GM12873 (cell line): ENCODE results near the gene PTTG1IP.

Source experiments
- CTCF ChIP-seq: IDR thresholded peaks from 2 replicates; pipeline ENCODE4 v1.5.1; 2012; ENCODE audit warnings: low read depth, mild to moderate bottlenecking, moderate library complexity, low read length, control low read depth; ENCODE audit not compliant: insufficient read depth; ENCODE audit errors: missing control alignments

Gene PTTG1IP

GRCh38 chr21:44918107-44918470 lies 44.6 kb upstream of the PTTG1IP start:
- no peak for TF ChIP-seq CTCF

GRCh38 chr21:44917446-44918106 lies 44.1 kb upstream of the PTTG1IP start:
- no peak for TF ChIP-seq CTCF

- TF ChIP-seq CTCF = no peak
These were observed 43.5 kb upstream of the PTTG1IP start for GRCh38 chr21:44916965-44917364.

DNA sequence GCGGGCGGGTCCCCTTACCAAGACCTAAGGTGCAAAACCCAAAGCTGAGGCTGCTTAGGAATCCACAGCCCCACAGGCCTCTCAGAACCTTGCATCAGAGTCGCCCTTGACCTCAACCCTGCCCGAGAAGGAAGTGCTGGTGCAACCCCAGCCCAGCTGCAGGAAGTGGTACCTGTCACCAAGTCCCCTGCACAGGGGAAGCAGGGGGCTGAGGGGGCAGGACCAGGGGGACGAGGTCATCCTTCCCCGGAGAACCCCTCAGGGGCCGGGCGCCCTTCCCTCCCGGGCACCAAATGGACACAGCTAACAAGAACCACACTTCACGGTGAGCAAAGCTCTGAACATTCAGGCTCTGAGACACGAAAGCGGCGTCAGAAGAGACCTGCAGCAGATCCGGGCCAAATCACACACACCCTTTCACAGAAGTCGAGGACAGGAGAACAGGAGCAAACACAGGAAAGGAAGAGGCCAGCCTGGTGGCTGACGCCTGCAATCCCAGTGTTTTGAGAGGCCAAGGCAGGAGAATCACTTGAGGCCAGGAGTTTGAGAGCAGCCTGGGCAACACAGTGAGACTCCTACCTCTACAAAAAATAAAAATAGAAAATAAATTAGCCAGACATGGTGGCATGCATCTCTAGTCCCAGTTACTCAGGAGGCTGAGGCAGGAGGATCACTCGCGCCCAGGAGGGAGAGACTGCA lies 40.8 kb upstream of the PTTG1IP start:
- no peak for TF ChIP-seq CTCF

- no peak for TF ChIP-seq CTCF
These were observed 40.1 kb upstream of the PTTG1IP start for GRCh38 chr21:44913425-44914175.

DNA sequence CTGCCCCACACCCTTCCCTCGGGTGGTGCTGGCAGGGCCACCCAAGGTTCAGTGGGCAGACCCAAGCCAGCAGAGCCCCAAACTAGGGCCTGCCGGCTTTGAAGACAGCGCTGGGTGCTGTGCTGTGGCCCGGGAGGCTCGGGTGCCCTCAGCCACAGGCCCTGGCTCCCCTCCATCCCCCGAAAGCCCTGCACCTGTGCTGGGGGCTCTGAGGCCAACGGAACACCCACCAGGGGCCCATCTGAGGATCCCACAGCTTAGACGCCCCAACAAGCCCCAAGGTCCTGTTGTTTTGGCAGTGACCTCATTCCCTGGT lies 38.6 kb upstream of the PTTG1IP start:
- TF ChIP-seq CTCF = no peak

DNA sequence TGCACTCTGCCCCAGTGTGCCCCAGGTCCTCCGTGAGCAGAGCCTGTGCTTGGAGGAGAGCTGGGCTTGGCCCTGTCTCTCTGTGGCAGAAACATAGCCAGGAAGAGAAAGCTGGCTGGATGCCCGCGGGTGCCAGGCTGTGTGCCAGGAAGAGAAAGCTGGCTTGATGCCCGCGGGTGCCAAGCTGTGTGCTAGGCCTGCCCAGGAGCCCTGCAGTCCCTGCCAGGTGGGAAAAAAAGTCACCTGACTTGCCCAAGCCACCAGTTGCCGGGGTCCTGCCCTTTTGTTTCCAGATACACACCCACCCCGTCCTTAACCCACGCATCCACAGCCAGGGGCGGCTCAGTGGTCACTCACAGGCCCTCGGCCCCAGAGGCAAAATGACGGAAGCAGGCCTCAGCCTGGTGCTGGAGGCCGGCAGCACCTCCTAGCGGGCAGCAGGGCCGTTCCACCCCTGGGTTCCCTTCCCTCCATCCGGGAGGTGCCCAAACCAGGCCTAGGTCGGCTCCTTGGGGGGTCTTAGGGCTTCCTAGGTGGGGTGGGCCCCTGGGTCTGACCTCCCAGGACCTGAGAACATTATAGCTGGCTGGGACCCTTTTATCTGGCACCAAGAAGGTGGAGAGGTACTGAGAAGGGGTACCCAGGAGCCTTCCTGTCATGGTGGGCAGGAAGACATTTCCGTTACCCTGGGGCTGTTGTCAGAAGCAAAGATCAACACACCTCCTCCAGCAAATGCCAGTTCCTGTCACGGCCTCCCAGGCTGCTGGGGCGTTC lies 38.1 kb upstream of the PTTG1IP start:
- peak; percentile 85 for TF ChIP-seq CTCF
